Liver (tissue), 9 donors: ENCODE data around the gene KCNJ3. TPM values are rescaled to one million over a fixed set of nuclear protein-coding genes. Genes with fewer than 3 reads are reported as not detected.

Experiments used
- DNase-seq: peaks from one replicate; pipeline ENCODE4 v3.0.0-alpha.2; 2017; ENCODE audit warnings: low spot score
- H3K27ac ChIP-seq, 2 donors: one replicate each; pipeline ENCODE4 v1.7.0; 2013; ENCODE audit warnings: inconsistent platforms in 2 of 2, low read length in 2 of 2, control low read depth in 1 of 2, low read depth in 1 of 2, mild to moderate bottlenecking in 1 of 2
- H3K27me3 ChIP-seq, 4 donors: one replicate each; pipeline versions ENCODE4 v1.6.1 to v1.7.0; 2013; ENCODE audit warnings: low read length in 3 of 4, inconsistent platforms in 1 of 4, mild to moderate bottlenecking in 1 of 4, moderate library complexity in 1 of 4; ENCODE audit not compliant: control insufficient read depth in 4 of 4, insufficient read depth in 4 of 4
- H3K36me3 ChIP-seq, 4 donors: one replicate each; pipeline versions ENCODE4 v1.6.1 to v1.7.0; 2013; ENCODE audit warnings: low read length in 3 of 4, mild to moderate bottlenecking in 3 of 4, low read depth in 1 of 4, moderate library complexity in 1 of 4; ENCODE audit not compliant: control insufficient read depth in 4 of 4, insufficient read depth in 3 of 4
- H3K4me1 ChIP-seq, 4 donors: one replicate each; pipeline versions ENCODE4 v1.6.1 to v1.7.0; 2013; ENCODE audit warnings: low read length in 3 of 4, mild to moderate bottlenecking in 3 of 4, moderate library complexity in 1 of 4; ENCODE audit not compliant: control insufficient read depth in 4 of 4, insufficient read depth in 4 of 4
- H3K4me3 ChIP-seq, 3 donors: one replicate each; pipeline versions ENCODE4 v1.6.1 to v1.7.0; 2013; ENCODE audit warnings: low read length in 3 of 3, control low read depth in 1 of 3, low read depth in 1 of 3, mild to moderate bottlenecking in 1 of 3
- H3K9ac ChIP-seq, 2 donors: one replicate each; pipeline ENCODE4 v1.7.0; 2013; ENCODE audit warnings: low read length in 2 of 2, mild to moderate bottlenecking in 2 of 2, moderate library complexity in 2 of 2, control low read depth in 1 of 2, low read depth in 1 of 2
- H3K9me3 ChIP-seq, 4 donors: one replicate each; pipeline versions ENCODE4 v1.6.1 to v1.7.0; 2013; ENCODE audit warnings: low read length in 3 of 4; ENCODE audit not compliant: control insufficient read depth in 4 of 4
- CTCF ChIP-seq: fragments of 150-350 bp; IDR thresholded peaks from 2 replicates; pipeline ENCODE4 v1.5.1; 2017; ENCODE audit warnings: improper control_type of control experiment, low read depth, low read length; ENCODE audit not compliant: missing input control
- EGR1 ChIP-seq, 2 donors: IDR thresholded peaks; 2 replicates each; pipeline ENCODE4 v1.6.1; 2016 to 2018; ENCODE audit warnings: antibody characterized with exemption in 2 of 2, low read depth in 2 of 2
- FOXA1 ChIP-seq: IDR thresholded peaks from 2 replicates; pipeline ENCODE4 v1.6.1; 2016; ENCODE audit warnings: antibody characterized with exemption
- FOXA2 ChIP-seq: IDR thresholded peaks from 2 replicates; pipeline ENCODE4 v1.6.1; 2016; ENCODE audit warnings: antibody characterized with exemption
- GABPA ChIP-seq, 2 donors: IDR thresholded peaks in 1 of 2; conservative IDR thresholded peaks in 1 of 2; 2 replicates each; pipeline ENCODE4 v1.6.1; 2016; ENCODE audit warnings: antibody characterized with exemption in 2 of 2, mild to moderate bottlenecking in 1 of 2, moderate library complexity in 1 of 2
- HNF4A ChIP-seq, 2 donors: conservative IDR thresholded peaks; 2 replicates each; pipeline ENCODE4 v1.6.1; 2016; ENCODE audit warnings: antibody characterized with exemption in 2 of 2, mild to moderate bottlenecking in 2 of 2
- HNF4G ChIP-seq: IDR thresholded peaks from 2 replicates; pipeline ENCODE4 v1.6.1; 2016; ENCODE audit warnings: antibody characterized with exemption
- JUND ChIP-seq, 2 donors: IDR thresholded peaks; 2 replicates each; pipeline ENCODE4 v1.6.1; 2016; ENCODE audit warnings: antibody characterized with exemption in 2 of 2
- MAX ChIP-seq: IDR thresholded peaks from 2 replicates; pipeline ENCODE4 v1.6.1; 2016; ENCODE audit warnings: antibody characterized with exemption
- NR2F2 ChIP-seq: IDR thresholded peaks from 2 replicates; pipeline ENCODE4 v1.6.1; 2016; ENCODE audit warnings: antibody characterized with exemption
- REST ChIP-seq: IDR thresholded peaks from 2 replicates; pipeline ENCODE4 v1.6.1; 2016; ENCODE audit warnings: antibody characterized with exemption, mild to moderate bottlenecking
- RXRA ChIP-seq, 2 donors: IDR thresholded peaks; 2 replicates each; pipeline ENCODE4 v1.6.1; 2017 to 2018; ENCODE audit warnings: antibody characterized with exemption in 2 of 2, mild to moderate bottlenecking in 1 of 2
- SP1 ChIP-seq: IDR thresholded peaks from 2 replicates; pipeline ENCODE4 v1.6.1; 2018; ENCODE audit warnings: antibody characterized with exemption, mild to moderate bottlenecking
- TAF1 ChIP-seq: conservative IDR thresholded peaks from 2 replicates; pipeline ENCODE4 v1.6.1; 2016; ENCODE audit warnings: antibody characterized with exemption, mild to moderate bottlenecking
- YY1 ChIP-seq: IDR thresholded peaks from 2 replicates; pipeline ENCODE4 v1.6.1; 2016; ENCODE audit warnings: antibody characterized with exemption, mild to moderate bottlenecking
- WGBS: extraction: QIAGEN DNeasy Blood & Tissue Kit; methylation state at CpG from one replicate; pipeline ENCODE4 v1.1.7; 2013; 5-methylcytosine and 5-hydroxymethylcytosine counted together
- polyA plus RNA-seq, 2 donors: library from polyadenylated mRNA; stranded (reverse) in 1 of 2; unstranded in 1 of 2; fragments of 200-250 nt in 1 of 2; fragments of >200 nt in 1 of 2; fragmentation: Nextera tagmentation in 1 of 2; extraction: Ambion mirVana in 1 of 2; gene quantifications; one replicate each; pipeline versions ENCODE4 v1.2.1 to v1.2.3, GENCODE V29; 2013 to 2015
- total RNA-seq, 2 donors: library from RNA; depleted of rRNA; stranded (reverse); fragments of >200 nt; gene quantifications; one replicate each; pipeline ENCODE4 v1.2.3, GENCODE V29; 2014
- TF ChIP-seq, protein P1 (sequence below): IDR thresholded peaks from 2 replicates; pipeline ENCODE4 v1.6.1; 2016; ENCODE audit warnings: antibody characterized with exemption
- donor health status: healthy.
- donor health status: healthy.
- donor health status: healthy.
- donor health status: healthy.
- donor health status: healthy.

KCNJ3 gene
- total and polyA plus RNA-seq, 4 donors = 0.23 to 1.3 (median 0.43) TPM

- Histone ChIP-seq H3K4me3 (no peak overlapping the region), H3K27ac (no peak overlapping the region), H3K36me3 (no peaks in the 10 kb centered on the region), H3K4me1 (peaks cover 0 to 21% (median 7%) of the 10 kb centered on the region in 4 donors), H3K9me3 (no peaks in the 10 kb centered on the region), H3K9ac (no peak overlapping the region), H3K27me3 (no peaks in the 10 kb centered on the region)
- no peak for DNase-seq
- whole genome bisulfite sequencing = 86% methylated on average over 3 of the region's 3 CpGs
- TF ChIP-seq YY1 (no peak), HNF4G (no peak), GABPA (IDR thresholded peaks at IDR 0.05 in 1 of 2, conservative IDR thresholded peaks at IDR 0.05 in 1 of 2) (no peak), EGR1 (IDR thresholded peaks at IDR 0.05; ENCODE audit: low read depth in 2 of 2) (no peak), FOXA1 (no peak), MAX (no peak), FOXA2 (no peak), HNF4A (conservative IDR thresholded peaks at IDR 0.05) (no peak), NR2F2 (no peak)
- TF ChIP-seq, protein P1, sequence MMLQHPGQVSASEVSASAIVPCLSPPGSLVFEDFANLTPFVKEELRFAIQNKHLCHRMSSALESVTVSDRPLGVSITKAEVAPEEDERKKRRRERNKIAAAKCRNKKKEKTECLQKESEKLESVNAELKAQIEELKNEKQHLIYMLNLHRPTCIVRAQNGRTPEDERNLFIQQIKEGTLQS = no peak
These were observed 9.6 kb downstream of the KCNJ3 start for GRCh38 chr2:154707994-154708575.

GRCh38 chr2:154709215-154709614, 10.7 kb downstream of the KCNJ3 start:
- H3K9me3 ChIP-seq = no peaks in the 10 kb centered on the region
- WGBS = 29% methylated on average over 3 of the region's 3 CpGs
- DNase-seq = no peak
- H3K27me3 ChIP-seq = no peaks in the 10 kb centered on the region
- no peaks in the 10 kb centered on the region for H3K36me3 ChIP-seq
- no peak overlapping the region for H3K4me3 ChIP-seq
- no peak overlapping the region for H3K27ac ChIP-seq
- no peak for TF ChIP-seq FOXA2
- no peak for TF ChIP-seq CTCF
- no peak for TF ChIP-seq GABPA (IDR thresholded peaks at IDR 0.05 in 1 of 2, conservative IDR thresholded peaks at IDR 0.05 in 1 of 2)
- TF ChIP-seq FOXA1 = no peak
- no peak for TF ChIP-seq SP1
- TF ChIP-seq TAF1 = no peak
- TF ChIP-seq RXRA (IDR thresholded peaks at IDR 0.05) = no peak
- no peak for TF ChIP-seq MAX
- TF ChIP-seq NR2F2 = no peak
- no peak for TF ChIP-seq REST
- no peak for TF ChIP-seq YY1
- TF ChIP-seq JUND (IDR thresholded peaks at IDR 0.05) = no peak
- H3K4me1 ChIP-seq = peaks cover 0 to 16% (median 7%) of the 10 kb centered on the region in 4 donors
- no peak overlapping the region for H3K9ac ChIP-seq
